A673 (cell line): ENCODE measurements around the gene CMTM4. TPM values are rescaled to one million over a fixed set of nuclear protein-coding genes. Genes with fewer than 3 reads are reported as not detected.

Experiments used
- BruUV-seq: library from RNA; stranded (reverse); fragments of 400-500 nt; replicated peaks from 2 replicates; lab custom pipeline; 2021; lab: Mats Ljungman, UMichigan
- CTCF ChIA-PET: fragments of 300-600 bp; sonication (Branson Sonifier 250); formaldehyde crosslinking; loops from one replicate; lab custom pipeline; 2022; ENCODE audit warnings: antibody characterized with exemption; lab: Charles Lee
- POLR2A ChIA-PET: fragments of 300-600 bp; sonication (Branson Sonifier 250); formaldehyde crosslinking; loops from one replicate; lab custom pipeline; 2022; ENCODE audit warnings: antibody characterized with exemption; ENCODE audit not compliant: low non-redundant PET; lab: Charles Lee
- DNase-seq: peaks from one replicate; pipeline ENCODE4 v3.0.0-alpha.2; 2015; ENCODE audit warnings: low spot score
- H3K27ac ChIP-seq: fragments of 200-600 bp; sonication (generic); 2 replicates; pipeline ENCODE4 v1.5.1; 2016; ENCODE audit warnings: mixed run types, low read depth, mild to moderate bottlenecking, mixed read lengths, antibody characterized with exemption, low read length; ENCODE audit not compliant: poor library complexity, severe bottlenecking
- H3K27me3 ChIP-seq: fragments of 200-600 bp; sonication (generic); replicated peaks from 2 replicates; pipeline ENCODE4 v1.6.1; 2017; ENCODE audit warnings: mixed run types, low read depth, mild to moderate bottlenecking, mixed read lengths, antibody characterized with exemption, low read length; ENCODE audit not compliant: insufficient read depth, poor library complexity
- H3K36me3 ChIP-seq: fragments of 200-600 bp; sonication (generic); 2 replicates; pipeline ENCODE4 v1.6.1; 2016; ENCODE audit warnings: mixed run types, mild to moderate bottlenecking, mixed read lengths, antibody characterized with exemption, low read length; ENCODE audit not compliant: insufficient read depth, poor library complexity, severe bottlenecking
- H3K4me1 ChIP-seq: fragments of 200-600 bp; sonication (generic); 2 replicates; pipeline ENCODE4 v1.6.1; 2017; ENCODE audit warnings: mixed run types, mild to moderate bottlenecking, mixed read lengths, antibody characterized with exemption, low read length; ENCODE audit not compliant: insufficient read depth, poor library complexity, severe bottlenecking
- H3K4me3 ChIP-seq: fragments of 200-600 bp; sonication (generic); 2 replicates; pipeline ENCODE4 v1.5.1; 2016; ENCODE audit warnings: low read depth, mixed run types, mild to moderate bottlenecking, mixed read lengths, low read length; ENCODE audit not compliant: poor library complexity, severe bottlenecking
- H3K9me3 ChIP-seq: fragments of 200-600 bp; sonication (generic); 2 replicates; pipeline ENCODE4 v1.6.1; 2016; ENCODE audit warnings: mixed run types, low read depth, mild to moderate bottlenecking, mixed read lengths, antibody characterized with exemption, low read length; ENCODE audit not compliant: poor library complexity, severe bottlenecking
- EZH2 ChIP-seq: fragments of 200-600 bp; sonication (generic); IDR thresholded peaks from 2 replicates; pipeline ENCODE4 v1.6.1; 2017; ENCODE audit warnings: borderline replicate concordance, low read depth, mild to moderate bottlenecking, mixed read lengths, antibody characterized with exemption, low read length; ENCODE audit not compliant: poor library complexity, severe bottlenecking
- intact Hi-C: fragments of 100-400 bp; cut with micrococcal nuclease; formaldehyde crosslinking; loops from one replicate; pipeline ENCODE4 v1.10.0; 2022; ENCODE audit not compliant: unreplicated experiment
- total RNA-seq: library from RNA; stranded (reverse); gene quantifications from 2 replicates; pipeline ENCODE4 v1.2.3, GENCODE V29; 2021
- TF ChIP-seq, protein P1 (sequence below): fragments of 300-800, 200-600 bp; sonication (generic); conservative IDR thresholded peaks from 2 replicates; pipeline ENCODE4 v1.5.1; 2017; ENCODE audit warnings: low read depth, mild to moderate bottlenecking, antibody characterized with exemption, low read length, moderate library complexity, mixed read lengths

The CMTM4 gene
- total RNA-seq, 1 experiment from 2014 or later = 30.3 TPM

DNA sequence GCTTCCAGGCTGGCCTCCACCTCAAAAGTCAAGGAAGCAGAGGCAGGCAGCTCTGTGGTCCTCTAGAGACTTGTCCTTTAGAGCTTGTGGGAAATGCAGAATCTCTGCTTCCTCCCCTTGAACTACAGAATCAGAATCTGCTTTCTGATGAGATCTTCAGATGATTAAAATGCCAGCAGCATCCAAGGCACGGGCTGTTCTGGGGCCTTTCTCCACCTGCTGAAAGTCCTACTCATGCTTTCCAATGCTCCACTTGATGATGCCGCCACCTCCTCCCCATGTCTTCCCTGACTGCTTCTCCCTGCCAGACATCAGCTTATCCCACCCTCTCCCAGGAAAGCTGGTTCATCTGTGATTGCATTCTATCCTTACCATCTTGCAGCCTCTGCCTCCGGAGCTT, 58.7 kb downstream of the CMTM4 start:
- TF ChIP-seq, protein P1, sequence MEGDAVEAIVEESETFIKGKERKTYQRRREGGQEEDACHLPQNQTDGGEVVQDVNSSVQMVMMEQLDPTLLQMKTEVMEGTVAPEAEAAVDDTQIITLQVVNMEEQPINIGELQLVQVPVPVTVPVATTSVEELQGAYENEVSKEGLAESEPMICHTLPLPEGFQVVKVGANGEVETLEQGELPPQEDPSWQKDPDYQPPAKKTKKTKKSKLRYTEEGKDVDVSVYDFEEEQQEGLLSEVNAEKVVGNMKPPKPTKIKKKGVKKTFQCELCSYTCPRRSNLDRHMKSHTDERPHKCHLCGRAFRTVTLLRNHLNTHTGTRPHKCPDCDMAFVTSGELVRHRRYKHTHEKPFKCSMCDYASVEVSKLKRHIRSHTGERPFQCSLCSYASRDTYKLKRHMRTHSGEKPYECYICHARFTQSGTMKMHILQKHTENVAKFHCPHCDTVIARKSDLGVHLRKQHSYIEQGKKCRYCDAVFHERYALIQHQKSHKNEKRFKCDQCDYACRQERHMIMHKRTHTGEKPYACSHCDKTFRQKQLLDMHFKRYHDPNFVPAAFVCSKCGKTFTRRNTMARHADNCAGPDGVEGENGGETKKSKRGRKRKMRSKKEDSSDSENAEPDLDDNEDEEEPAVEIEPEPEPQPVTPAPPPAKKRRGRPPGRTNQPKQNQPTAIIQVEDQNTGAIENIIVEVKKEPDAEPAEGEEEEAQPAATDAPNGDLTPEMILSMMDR = no peak
- TF ChIP-seq EZH2 = no peak
- H3K4me3 ChIP-seq = no peak overlapping the region
- ChIA-PET CTCF (interaction anchor here (0.5 kb wide), 1 partner anchor 100 kb away, joined by 3 read pairs; no protein-coding TSS in a partner anchor), POLR2A (no interaction called here)
- no peaks in the 10 kb centered on the region for H3K9me3 ChIP-seq
- intact Hi-C loops = no loop called here
- no TSS peak for BruUV-seq
- H3K27me3 ChIP-seq = no peaks in the 10 kb centered on the region
- no peak for DNase-seq
- no peaks in the 10 kb centered on the region for H3K36me3 ChIP-seq
- no peaks in the 10 kb centered on the region for H3K4me1 ChIP-seq
- no peak overlapping the region for H3K27ac ChIP-seq

DNA sequence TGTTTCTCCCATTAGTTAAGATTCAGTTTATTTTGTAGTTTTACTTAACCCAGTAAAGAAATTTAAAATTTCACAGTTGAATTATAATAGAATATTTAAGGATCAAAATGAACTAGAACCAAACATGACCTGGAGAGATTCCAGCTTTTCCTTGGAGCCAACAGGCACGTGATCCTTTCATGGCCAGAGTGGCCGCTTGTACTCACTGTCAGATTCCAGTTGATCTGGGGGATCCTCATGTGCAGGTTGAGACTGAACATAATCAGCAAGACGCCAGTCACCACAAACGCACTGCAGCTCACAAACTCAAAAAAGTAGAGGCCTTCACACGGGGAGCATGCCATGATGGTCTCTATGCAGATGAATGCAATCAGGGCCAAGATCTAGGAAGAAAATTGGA, 60.3 kb downstream of the CMTM4 start:
- CTCF ChIA-PET = no interaction called here
- H3K27ac ChIP-seq = no peak overlapping the region
- no peak overlapping the region for H3K4me3 ChIP-seq
- H3K9me3 ChIP-seq = no peaks in the 10 kb centered on the region
- no peaks in the 10 kb centered on the region for H3K36me3 ChIP-seq
- H3K4me1 ChIP-seq = no peaks in the 10 kb centered on the region
- TF ChIP-seq, protein P1 = no peak
- no peak for TF ChIP-seq EZH2
- H3K27me3 ChIP-seq = no peaks in the 10 kb centered on the region
- DNase-seq = no peak
- BruUV-seq = no TSS peak
- intact Hi-C loops = no loop called here
- POLR2A ChIA-PET = no interaction called here

DNA sequence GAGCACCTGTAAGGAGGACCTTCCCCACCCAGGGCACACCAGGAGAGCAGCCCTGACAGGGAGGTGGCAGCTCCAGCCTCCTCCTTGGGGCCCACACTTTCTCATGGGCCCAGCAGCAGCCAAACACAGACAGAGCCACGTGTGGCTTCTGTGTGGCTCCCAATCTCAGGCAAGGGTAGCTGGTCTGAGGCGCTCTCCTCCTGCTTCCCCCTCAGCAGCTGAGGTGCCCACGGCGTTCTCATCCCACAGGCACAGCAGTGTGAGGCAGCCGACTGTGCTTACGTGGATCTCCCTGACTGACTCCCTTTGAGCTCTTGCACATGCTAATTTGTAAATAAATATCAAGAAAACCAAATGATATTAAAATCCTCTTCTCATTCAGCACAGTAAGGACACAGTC, 61.1 kb downstream of the CMTM4 start:
- no peak for TF ChIP-seq EZH2
- TF ChIP-seq, protein P1 = no peak
- intact Hi-C loops = no loop called here
- Histone ChIP-seq H3K4me1 (no peaks in the 10 kb centered on the region), H3K4me3 (no peak overlapping the region), H3K27ac (peak overlapping the region; percentile 30), H3K27me3 (no peaks in the 10 kb centered on the region), H3K9me3 (no peaks in the 10 kb centered on the region), H3K36me3 (no peaks in the 10 kb centered on the region)
- CTCF ChIA-PET = no interaction called here
- DNase-seq = no peak
- POLR2A ChIA-PET = no interaction called here
- BruUV-seq = no TSS peak
